WI38 (cell line): ENCODE data around the gene WDR87.

Experiments
- H3K4me3 ChIP-seq: 2 replicates; pipeline ENCODE4 v1.5.1; 2011; ENCODE audit warnings: low read depth, mild to moderate bottlenecking, control low read depth, low read length
- TF ChIP-seq, protein P1 (sequence below): IDR thresholded peaks from 2 replicates; pipeline ENCODE4 v1.5.1; 2012; ENCODE audit warnings: low read depth, mild to moderate bottlenecking, control low read depth, low read length

Gene WDR87

DNA sequence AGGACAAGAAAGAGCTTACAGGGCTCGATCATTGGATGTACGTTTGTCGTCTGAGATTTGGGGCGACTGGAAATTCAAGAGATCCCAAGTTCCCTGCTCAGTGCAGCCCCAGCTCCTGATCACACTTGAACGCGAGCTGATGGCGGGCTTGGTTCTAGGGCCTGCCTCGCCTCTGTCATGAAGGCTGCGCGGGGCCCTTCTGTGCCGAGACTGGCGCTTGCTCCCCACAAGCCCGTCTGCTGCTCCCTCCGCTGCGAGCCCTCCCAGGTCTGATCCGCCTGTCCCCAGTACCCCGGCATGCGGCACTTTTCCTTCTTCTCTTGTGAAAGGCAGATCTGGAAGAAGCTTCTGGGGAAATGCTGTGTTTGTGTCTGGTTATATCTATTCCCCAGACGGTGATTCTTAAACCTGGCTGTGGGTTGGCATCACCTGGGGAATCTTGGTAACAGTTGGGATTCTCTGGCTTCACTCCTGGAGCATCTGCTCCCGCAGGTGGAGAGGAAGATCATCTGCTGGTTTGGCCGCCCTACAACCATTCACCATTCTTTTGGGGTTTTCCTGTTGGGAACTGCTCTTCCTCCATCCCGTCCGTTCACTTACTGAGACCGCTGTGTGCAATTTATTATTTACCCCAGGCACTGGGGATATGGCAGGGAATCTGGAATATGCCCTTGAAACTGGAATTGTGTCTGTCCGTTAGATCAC lies 44.2 kb upstream of the WDR87 start:
- TF ChIP-seq, protein P1, sequence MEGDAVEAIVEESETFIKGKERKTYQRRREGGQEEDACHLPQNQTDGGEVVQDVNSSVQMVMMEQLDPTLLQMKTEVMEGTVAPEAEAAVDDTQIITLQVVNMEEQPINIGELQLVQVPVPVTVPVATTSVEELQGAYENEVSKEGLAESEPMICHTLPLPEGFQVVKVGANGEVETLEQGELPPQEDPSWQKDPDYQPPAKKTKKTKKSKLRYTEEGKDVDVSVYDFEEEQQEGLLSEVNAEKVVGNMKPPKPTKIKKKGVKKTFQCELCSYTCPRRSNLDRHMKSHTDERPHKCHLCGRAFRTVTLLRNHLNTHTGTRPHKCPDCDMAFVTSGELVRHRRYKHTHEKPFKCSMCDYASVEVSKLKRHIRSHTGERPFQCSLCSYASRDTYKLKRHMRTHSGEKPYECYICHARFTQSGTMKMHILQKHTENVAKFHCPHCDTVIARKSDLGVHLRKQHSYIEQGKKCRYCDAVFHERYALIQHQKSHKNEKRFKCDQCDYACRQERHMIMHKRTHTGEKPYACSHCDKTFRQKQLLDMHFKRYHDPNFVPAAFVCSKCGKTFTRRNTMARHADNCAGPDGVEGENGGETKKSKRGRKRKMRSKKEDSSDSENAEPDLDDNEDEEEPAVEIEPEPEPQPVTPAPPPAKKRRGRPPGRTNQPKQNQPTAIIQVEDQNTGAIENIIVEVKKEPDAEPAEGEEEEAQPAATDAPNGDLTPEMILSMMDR, result no peak
- no peak overlapping the region for H3K4me3 ChIP-seq

DNA sequence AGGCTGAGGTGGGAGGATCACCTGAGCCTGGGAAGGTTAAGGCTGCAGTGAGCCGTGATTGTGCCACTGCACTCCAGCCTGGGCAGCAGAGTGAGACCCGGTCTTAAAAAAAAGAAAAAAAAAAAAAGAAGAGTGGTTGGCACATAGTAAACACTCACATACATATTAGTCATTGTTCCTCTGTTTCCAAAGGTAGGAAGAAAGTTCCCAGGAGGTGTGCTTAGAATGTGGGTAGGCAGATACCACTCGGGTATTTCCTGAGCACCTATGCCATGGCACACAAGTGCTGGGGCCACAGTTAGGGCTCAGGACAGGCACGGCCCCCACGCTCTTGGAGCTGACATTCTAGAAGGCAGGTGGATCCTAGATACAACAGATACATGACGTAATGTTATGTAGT lies 42.0 kb upstream of the WDR87 start:
- TF ChIP-seq, protein P1, result no peak
- H3K4me3 ChIP-seq, result no peak overlapping the region

DNA sequence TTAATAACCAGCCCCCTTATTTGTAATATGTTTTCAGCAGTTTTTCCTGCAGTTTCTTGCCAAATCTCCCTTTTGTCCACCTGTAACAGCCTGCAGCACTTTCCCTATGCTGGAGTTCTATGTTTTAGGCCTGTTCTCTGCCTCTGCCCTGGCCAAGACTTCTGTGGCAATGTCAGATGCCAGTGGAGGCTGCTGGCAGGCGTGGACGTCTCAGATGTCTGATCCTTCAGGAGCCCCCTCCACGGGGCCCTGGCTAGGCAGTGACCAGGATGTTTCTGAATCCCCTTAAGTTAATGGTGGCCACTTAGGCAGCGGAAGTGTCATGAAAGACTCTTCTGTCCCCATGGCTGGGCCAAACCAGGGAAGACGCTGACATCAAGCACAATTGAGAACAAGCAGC lies 41.4 kb upstream of the WDR87 start:
- TF ChIP-seq, protein P1, result no peak
- H3K4me3 ChIP-seq, result no peak overlapping the region

DNA sequence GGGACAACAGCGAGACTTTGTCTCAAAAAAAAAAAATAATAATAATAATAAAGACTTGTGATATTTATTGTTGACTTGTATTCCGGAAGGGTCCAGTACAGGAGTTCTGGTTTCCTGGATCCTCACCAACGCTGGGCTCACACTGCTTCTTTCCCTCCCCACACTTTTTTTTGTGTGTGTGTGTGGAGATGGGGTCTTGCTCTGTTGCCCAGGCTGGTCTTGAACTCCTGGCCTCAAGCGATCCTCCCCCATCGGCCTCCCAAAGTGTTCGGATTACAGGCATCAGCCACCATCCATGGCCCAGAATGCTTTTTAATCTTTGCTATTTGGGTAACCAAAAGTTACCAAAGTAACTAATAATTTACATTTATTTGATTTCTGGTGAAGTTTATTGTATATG lies 39.7 kb upstream of the WDR87 start:
- no peak overlapping the region for H3K4me3 ChIP-seq
- TF ChIP-seq, protein P1, result no peak

DNA sequence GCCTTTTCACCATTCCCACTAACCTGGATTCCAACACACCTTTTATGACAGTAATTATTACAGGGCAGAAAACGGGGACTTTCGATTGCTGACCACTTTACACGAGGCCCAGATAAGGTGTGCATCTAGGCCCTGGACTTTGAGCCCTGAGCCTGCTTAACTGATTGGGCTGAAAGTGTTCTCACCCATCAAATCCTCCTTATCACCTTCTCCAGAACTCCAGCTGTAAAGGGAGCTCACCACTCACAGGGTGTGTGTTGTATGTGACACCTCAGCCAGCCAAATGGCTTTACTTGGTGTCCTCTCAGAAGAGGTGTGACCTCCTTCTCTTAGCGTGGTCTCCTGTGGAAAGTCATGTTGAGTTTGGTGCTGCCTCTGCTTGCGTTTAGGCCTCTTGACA lies 37.1 kb upstream of the WDR87 start:
- no peak overlapping the region for H3K4me3 ChIP-seq
- TF ChIP-seq, protein P1, result no peak

DNA sequence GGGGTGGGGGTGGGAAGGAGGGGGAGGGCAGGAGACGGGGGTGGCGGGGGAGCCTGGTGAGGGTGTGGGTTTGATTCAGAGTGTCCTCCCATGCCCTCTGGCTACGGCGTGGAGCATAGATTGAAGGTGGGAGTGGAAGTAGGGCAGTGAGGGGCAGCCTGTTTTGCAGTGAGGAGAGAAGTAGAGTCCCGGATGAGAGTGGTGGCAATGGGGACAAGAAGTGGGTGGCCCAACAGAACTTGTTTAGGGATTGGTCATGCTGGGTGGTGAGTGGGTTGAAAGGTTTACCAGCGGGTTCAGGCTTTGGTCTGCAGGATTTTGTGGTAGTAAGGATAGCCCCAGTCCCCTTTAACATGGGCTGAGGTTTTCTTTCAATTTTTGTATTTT lies 36.1 kb upstream of the WDR87 start:
- no peak overlapping the region for H3K4me3 ChIP-seq
- TF ChIP-seq, protein P1, result no peak

DNA sequence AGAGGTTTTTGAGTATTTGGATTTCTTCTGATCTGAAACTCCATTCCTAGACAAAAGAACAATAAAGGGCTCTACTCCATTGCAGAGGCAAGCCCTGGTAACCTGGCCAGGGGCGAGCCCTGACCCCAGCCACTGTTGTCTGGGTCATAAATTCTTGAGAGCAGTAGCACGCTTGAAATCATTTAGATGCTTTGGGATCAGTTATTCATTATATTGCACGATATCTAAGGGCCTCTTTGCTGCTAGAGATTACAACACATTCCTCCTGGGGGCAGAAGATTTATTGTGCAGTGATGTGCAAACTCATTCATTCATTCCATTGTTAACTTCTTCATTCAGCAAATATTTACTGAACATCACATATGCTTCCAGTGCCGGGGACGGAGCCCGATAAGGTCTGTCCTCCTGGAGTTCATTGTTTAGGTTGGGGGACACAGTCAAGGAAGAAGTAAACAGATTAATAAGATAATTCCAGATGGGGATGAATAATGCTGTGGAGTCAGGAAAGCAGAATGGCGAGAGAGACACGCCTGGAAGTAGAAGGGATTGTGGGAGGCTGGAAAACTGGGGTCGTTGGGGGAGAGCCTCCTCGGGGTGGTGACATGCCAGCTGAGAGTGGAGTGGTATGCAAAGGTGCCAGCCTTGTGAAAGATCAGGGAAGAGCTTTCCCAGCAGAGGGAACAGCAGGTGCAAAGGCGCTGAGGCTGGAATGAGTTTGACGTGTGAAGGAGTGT lies 35.6 kb upstream of the WDR87 start:
- TF ChIP-seq, protein P1, result no peak
- H3K4me3 ChIP-seq, result no peak overlapping the region
